Smooth muscle cell (in vitro differentiated cells): ENCODE results near the gene SIL1. TPM values are rescaled to one million over a fixed set of nuclear protein-coding genes. Genes with fewer than 3 reads are reported as not detected.

ENCODE experiments used
- DNase-seq: peaks from one replicate; lab custom pipeline; 2025; ENCODE audit not compliant: unreplicated experiment; lab: John Stamatoyannopoulos, UW
- H2AFZ ChIP-seq: fragments of 200-600 bp; sonication (generic); 2 replicates; pipeline ENCODE4 v1.6.0; 2016; ENCODE audit warnings: antibody characterized with exemption, low read depth, mild to moderate bottlenecking
- H3F3A ChIP-seq: fragments of 200-600 bp; sonication (generic); 2 replicates; pipeline ENCODE4 v1.6.0; 2017; ENCODE audit warnings: antibody characterized with exemption, low read depth
- H3K27ac ChIP-seq: fragments of 200-600 bp; sonication (generic); 2 replicates; pipeline ENCODE4 v1.5.1; 2016; ENCODE audit warnings: low read depth, mild to moderate bottlenecking
- H3K27me3 ChIP-seq: fragments of 200-600 bp; sonication (generic); 2 replicates; pipeline ENCODE4 v1.6.1; 2016; ENCODE audit warnings: low read depth, mild to moderate bottlenecking
- H3K36me3 ChIP-seq: fragments of 200-600 bp; sonication (generic); 2 replicates; pipeline ENCODE4 v1.5.1; 2016; ENCODE audit warnings: low read depth
- H3K4me1 ChIP-seq: fragments of 200-600 bp; sonication (generic); 2 replicates; pipeline ENCODE4 v1.5.1; 2016; ENCODE audit warnings: low read depth
- H3K4me2 ChIP-seq: fragments of 200-600 bp; sonication (generic); 2 replicates; pipeline ENCODE4 v1.6.0; 2016; ENCODE audit warnings: mild to moderate bottlenecking
- H3K4me3 ChIP-seq: fragments of 200-600 bp; sonication (generic); 2 replicates; pipeline ENCODE4 v1.5.1; 2016; ENCODE audit warnings: mild to moderate bottlenecking
- H3K79me2 ChIP-seq: fragments of 200-600 bp; sonication (generic); 2 replicates; pipeline ENCODE4 v1.6.0; 2016; ENCODE audit warnings: low read depth, mild to moderate bottlenecking
- H3K9ac ChIP-seq: fragments of 200-600 bp; sonication (generic); 2 replicates; pipeline ENCODE4 v1.6.0; 2016; ENCODE audit warnings: low read depth
- H3K9me3 ChIP-seq: fragments of 200-600 bp; sonication (generic); replicated peaks from 2 replicates; pipeline ENCODE4 v1.5.1; 2016; ENCODE audit warnings: low read depth
- H4K20me1 ChIP-seq: fragments of 200-600 bp; sonication (generic); 2 replicates; pipeline ENCODE4 v1.6.0; 2016; ENCODE audit warnings: low read depth
- CTCF ChIP-seq: fragments of 200-600 bp; sonication (generic); IDR thresholded peaks from 2 replicates; pipeline ENCODE4 v1.5.1; 2017; ENCODE audit warnings: borderline replicate concordance, mild to moderate bottlenecking, antibody characterized with exemption; ENCODE audit not compliant: insufficient read depth, poor library complexity, severe bottlenecking
- WGBS: methylation state at CpG from one replicate; pipeline ENCODE4 v1.1.7; 2016; ENCODE audit warnings: low lambda C conversion rate; 5-methylcytosine and 5-hydroxymethylcytosine counted together
- polyA plus RNA-seq: library from polyadenylated mRNA; unstranded; fragments of >200 nt; fragmentation: Nextera tagmentation; extraction: Ambion mirVana; gene quantifications from 2 replicates; pipeline ENCODE4 v1.2.1, GENCODE V29; 2016
- total RNA-seq: library from RNA; depleted of rRNA; stranded (reverse); fragments of >200 nt; gene quantifications from 2 replicates; pipeline ENCODE4 v1.2.3, GENCODE V29; 2014

Gene SIL1
- total and polyA plus RNA-seq, 2 experiments from 2014 or later, result 45.5 to 119 TPM

- Histone ChIP-seq H3K27me3 (no peaks in the 10 kb centered on the region), H3K36me3 (no peaks in the 10 kb centered on the region), H3F3A (no peaks in the 10 kb centered on the region), H3K4me3 (no peak overlapping the region), H3K9me3 (no peaks in the 10 kb centered on the region), H3K4me2 (peak overlapping the region; percentile 59), H3K27ac (peak overlapping the region; percentile 76), H3K4me1 (peaks cover 12% of the 10 kb centered on the region), H3K79me2 (peaks cover 24% of the 10 kb centered on the region), H3K9ac (no peak overlapping the region), H2AFZ (peak overlapping the region; percentile 57), H4K20me1 (peaks cover 39% of the 10 kb centered on the region)
- no peak for TF ChIP-seq CTCF
- WGBS, result 53% methylated on average over 3 of the region's 3 CpGs
- no peak for DNase-seq
Measured at GRCh38 chr5:139131062-139131461, 67.1 kb downstream of the SIL1 start.

- H3K4me2 ChIP-seq, result no peak overlapping the region
- no peaks in the 10 kb centered on the region for H3K9me3 ChIP-seq
- H3F3A ChIP-seq, result no peaks in the 10 kb centered on the region
- no peaks in the 10 kb centered on the region for H3K36me3 ChIP-seq
- no peak overlapping the region for H3K4me3 ChIP-seq
- no peak for DNase-seq
- peaks cover 12% of the 10 kb centered on the region for H3K4me1 ChIP-seq
- 89% methylated on average over 4 of the region's 4 CpGs for WGBS
- peaks cover 35% of the 10 kb centered on the region for H4K20me1 ChIP-seq
- no peak overlapping the region for H3K27ac ChIP-seq
- H3K9ac ChIP-seq, result no peak overlapping the region
- H3K27me3 ChIP-seq, result no peaks in the 10 kb centered on the region
- H2AFZ ChIP-seq, result no peak overlapping the region
- peaks cover 22% of the 10 kb centered on the region for H3K79me2 ChIP-seq
- TF ChIP-seq CTCF, result no peak
Measured at GRCh38 chr5:139130214-139130613, 68.0 kb downstream of the SIL1 start.

GRCh38 chr5:139126711-139127111 lies 71.5 kb downstream of the SIL1 start:
- H3K9me3 ChIP-seq, result no peaks in the 10 kb centered on the region
- no peak overlapping the region for H3K4me2 ChIP-seq
- WGBS, result 91% methylated on average over 3 of the region's 3 CpGs
- no peak overlapping the region for H3K4me3 ChIP-seq
- H2AFZ ChIP-seq, result no peak overlapping the region
- peaks cover 16% of the 10 kb centered on the region for H3K79me2 ChIP-seq
- H4K20me1 ChIP-seq, result peaks cover 18% of the 10 kb centered on the region
- no peaks in the 10 kb centered on the region for H3K27me3 ChIP-seq
- no peaks in the 10 kb centered on the region for H3F3A ChIP-seq
- H3K27ac ChIP-seq, result no peak overlapping the region
- TF ChIP-seq CTCF, result no peak
- no peak for DNase-seq
- peaks cover 10% of the 10 kb centered on the region for H3K4me1 ChIP-seq
- H3K9ac ChIP-seq, result no peak overlapping the region
- H3K36me3 ChIP-seq, result no peaks in the 10 kb centered on the region

- Histone ChIP-seq H3K9ac (no peak overlapping the region), H3K4me1 (peaks cover 3% of the 10 kb centered on the region), H3K27ac (no peak overlapping the region), H3K27me3 (no peaks in the 10 kb centered on the region), H3K4me2 (no peak overlapping the region), H4K20me1 (peaks cover 21% of the 10 kb centered on the region), H3K9me3 (no peaks in the 10 kb centered on the region), H3K79me2 (peaks cover 16% of the 10 kb centered on the region), H2AFZ (no peak overlapping the region), H3K4me3 (no peak overlapping the region), H3F3A (no peaks in the 10 kb centered on the region), H3K36me3 (no peaks in the 10 kb centered on the region)
- no peak for TF ChIP-seq CTCF
- DNase-seq, result no peak
- WGBS, result 78% methylated on average over 1 of the region's 1 CpG
Measured at GRCh38 chr5:139125991-139126390, 72.2 kb downstream of the SIL1 start.
